T-cell (primary cell): ENCODE measurements around the gene MAPRE2. TPM values are rescaled to one million over a fixed set of nuclear protein-coding genes. Genes with fewer than 3 reads are reported as not detected.
A peak's percentile ranks its signal among the peaks of the same experiment; 100 is the strongest.

Experiments
- ATAC-seq, 4 experiments: fragments of 200-7000 bp in 3 of 4; fragments of 150-1000 bp in 1 of 4; cut with Tn5 transposase; replicated peaks in 1 of 4; 1 replicate in 3 of 4; 2 replicates in 1 of 4; pipeline ENCODE4 v1.10.0; 2021; ENCODE audit warnings: moderate library complexity in 3 of 4, mild to moderate bottlenecking in 2 of 4, moderate number of reproducible peaks in 1 of 4
- CTCF ChIA-PET, 2 donors: fragments of 300-600 bp; sonication (Branson Sonifier 250); formaldehyde crosslinking; loops; one replicate each; lab custom pipeline; 2022; ENCODE audit warnings: antibody characterized with exemption in 2 of 2; lab: Charles Lee
- POLR2A ChIA-PET, 2 donors: fragments of 300-600 bp; sonication (Branson Sonifier 250); formaldehyde crosslinking; loops; one replicate each; lab custom pipeline; 2022; ENCODE audit warnings: antibody characterized with exemption in 2 of 2; lab: Charles Lee
- DNase-seq, 35 experiments: peaks; one replicate each; pipeline versions ENCODE4 v3.0.0 to v3.0.0-alpha.2; 2013 to 2023
- H3K27ac ChIP-seq: one replicate; pipeline ENCODE4 v1.5.1; 2013; ENCODE audit warnings: low read length
- H3K27me3 ChIP-seq, 2 experiments: replicated peaks in 1 of 2; 1 replicate in 1 of 2; 2 replicates in 1 of 2; pipeline versions ENCODE4 v1.6.1 to v1.7.0; 2013; ENCODE audit warnings: low read length in 1 of 2, mixed read lengths in 1 of 2; ENCODE audit not compliant: control insufficient read depth in 2 of 2, insufficient read depth in 2 of 2; ENCODE audit errors: extremely low read depth in 1 of 2
- H3K36me3 ChIP-seq, 2 donors: 1 replicate in 1 of 2; 2 replicates in 1 of 2; pipeline versions ENCODE4 v1.6.1 to v1.7.0; 2013; ENCODE audit warnings: low read length in 1 of 2; ENCODE audit not compliant: control insufficient read depth in 2 of 2, insufficient read depth in 1 of 2; ENCODE audit errors: extremely low read depth in 1 of 2
- H3K4me1 ChIP-seq, 2 experiments: 1 replicate in 1 of 2; 2 replicates in 1 of 2; pipeline versions ENCODE4 v1.6.1 to v1.7.0; 2013; ENCODE audit warnings: low read length in 2 of 2, mixed read lengths in 1 of 2; ENCODE audit not compliant: insufficient read depth in 2 of 2, control insufficient read depth in 1 of 2; ENCODE audit errors: extremely low read depth in 1 of 2
- H3K4me3 ChIP-seq, 2 donors: 1 replicate in 1 of 2; 2 replicates in 1 of 2; pipeline versions ENCODE4 v1.5.1 to v1.7.0; 2013; ENCODE audit warnings: mild to moderate bottlenecking in 2 of 2, low read length in 1 of 2, moderate library complexity in 1 of 2; ENCODE audit not compliant: control insufficient read depth in 1 of 2; ENCODE audit errors: extremely low read depth in 1 of 2
- H3K9me3 ChIP-seq: 2 replicates; pipeline ENCODE4 v1.7.0; 2013
- H3K27ac Mint-ChIP-seq, 2 donors: one replicate each; pipeline ENCODE4 v1.8.0; 2020 to 2021; ENCODE audit warnings: mild to moderate bottlenecking in 2 of 2, mixed read lengths in 2 of 2
- H3K27me3 Mint-ChIP-seq, 2 donors: one replicate each; pipeline ENCODE4 v1.8.0; 2021 to 2022; ENCODE audit warnings: mixed read lengths in 2 of 2
- H3K36me3 Mint-ChIP-seq: one replicate; pipeline ENCODE4 v1.8.0; 2021; ENCODE audit warnings: mixed read lengths
- H3K4me1 Mint-ChIP-seq, 3 donors: one replicate each; pipeline ENCODE4 v1.8.0; 2020 to 2022; ENCODE audit warnings: mixed read lengths in 3 of 3, mild to moderate bottlenecking in 1 of 3
- H3K4me3 Mint-ChIP-seq, 3 donors: one replicate each; pipeline ENCODE4 v1.8.0; 2020 to 2022; ENCODE audit warnings: mild to moderate bottlenecking in 3 of 3, mixed read lengths in 3 of 3, moderate library complexity in 3 of 3
- H3K9me3 Mint-ChIP-seq, 3 donors: one replicate each; pipeline ENCODE4 v1.8.0; 2020 to 2022; ENCODE audit warnings: mixed read lengths in 3 of 3
- WGBS: methylation state at CpG from one replicate; pipeline ENCODE4 v1.1.5; 2013; ENCODE audit warnings: missing lambda C conversion rate; ENCODE audit not compliant: insufficient coverage; 5-methylcytosine and 5-hydroxymethylcytosine counted together
- total RNA-seq, 35 experiments: library from RNA in 6 of 35; stranded (reverse) in 6 of 35; fragments of 120-200 nt in 1 of 35; gene quantifications; one replicate each; pipeline versions ENCODE4 v1.2.1 to v1.2.4 and lab custom pipeline; 2013 to 2026

MAPRE2 gene
- total RNA-seq, 5 donors from 2014 or later (not counting 1 experiment from before 2014, with no cell fraction given) = 45.6 to 96.7 (median 53.9) TPM

DNA sequence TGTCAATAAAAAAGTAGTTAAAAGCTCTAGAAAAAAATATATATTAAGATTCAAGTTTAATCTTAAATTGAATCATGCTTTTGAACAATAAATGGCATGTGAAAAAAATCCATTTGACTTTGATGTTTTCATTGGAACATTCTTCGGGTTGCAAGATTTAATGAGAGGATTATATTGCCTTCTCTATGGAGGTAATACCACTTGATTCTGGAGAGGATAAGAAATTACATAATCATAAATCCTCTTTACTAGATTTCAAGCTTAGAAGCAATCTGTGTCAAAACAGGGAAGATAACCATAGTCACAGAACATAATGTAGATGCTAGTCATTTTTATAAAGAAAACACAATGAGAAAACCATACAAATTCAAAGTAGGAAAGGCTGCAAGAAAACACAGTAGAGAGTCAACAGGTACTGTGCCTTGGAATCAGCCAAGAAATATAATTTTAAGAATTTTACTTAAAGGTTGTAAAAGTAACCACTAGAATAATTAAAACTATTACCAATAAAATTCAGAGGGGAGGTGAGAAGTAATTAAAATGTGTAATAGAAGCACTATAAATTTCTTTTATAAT lies 18.7 kb upstream of the MAPRE2 start:
- Histone ChIP-seq H3K27me3 (no peaks in the 10 kb centered on the region), H3K9me3 (no peaks in the 10 kb centered on the region), H3K4me3 (no peak overlapping the region), H3K36me3 (no peaks in the 10 kb centered on the region), H3K27ac (no peak overlapping the region), H3K4me1 (peaks cover 4 to 5% of the 10 kb centered on the region in 2 experiments)
- Mint-ChIP-seq H3K9me3 (no peaks in the 10 kb centered on the region), H3K4me3 (no peak overlapping the region), H3K27me3 (peaks cover 0 to 3% of the 10 kb centered on the region in 2 donors), H3K36me3 (no peaks in the 10 kb centered on the region), H3K4me1 (peaks cover 13 to 19% (median 16%) of the 10 kb centered on the region in 3 donors), H3K27ac (no peak overlapping the region)
- ChIA-PET CTCF (interaction anchor here in 1 of 2 donors (1.5 kb wide), 1 partner anchor 20 kb away, joined by 4 read pairs; no protein-coding TSS in a partner anchor), POLR2A (interaction anchor here in 1 of 2 donors (1.0 kb wide), 1 partner anchor 76 kb away, joined by 3 read pairs; no protein-coding TSS in a partner anchor)
- WGBS = no CpG with 5 or more reads among the region's 1 CpG
- DNase-seq (no peak), ATAC-seq (no peak)

DNA sequence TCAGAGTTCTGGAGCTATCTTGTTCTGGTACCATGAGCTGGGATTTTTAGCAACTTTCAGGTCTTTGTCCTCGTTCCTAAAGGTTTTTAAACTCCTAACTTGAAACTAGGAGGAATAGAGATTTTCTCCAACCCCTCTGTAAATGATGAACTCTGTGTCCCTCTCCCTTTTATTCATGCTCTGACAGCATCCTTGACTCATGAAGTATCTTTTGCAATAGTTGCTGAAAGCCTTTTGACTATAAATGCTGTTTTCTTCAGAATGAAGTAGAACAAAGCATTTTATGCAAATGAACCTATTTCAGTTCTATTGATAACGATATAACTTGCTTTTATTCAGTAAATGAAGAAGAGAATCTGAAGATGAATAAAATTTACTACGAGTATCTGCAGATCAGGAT lies 17.0 kb upstream of the MAPRE2 start:
- Histone ChIP-seq H3K27me3 (no peaks in the 10 kb centered on the region), H3K27ac (no peak overlapping the region), H3K36me3 (no peaks in the 10 kb centered on the region), H3K4me3 (no peak overlapping the region), H3K4me1 (peaks cover 6 to 12% of the 10 kb centered on the region in 2 experiments), H3K9me3 (no peaks in the 10 kb centered on the region)
- CTCF ChIA-PET = interaction anchor here (0.6 to 8.0 kb wide), 4 partner anchors 15 to 1798 kb away, joined by 3 to 152 read pairs (median 59); partner anchors contain the start of gene MAPRE2 (in 1 of the 2)
- Mint-ChIP-seq H3K27me3 (no peaks in the 10 kb centered on the region), H3K36me3 (no peaks in the 10 kb centered on the region), H3K27ac (no peak overlapping the region), H3K4me3 (no peak overlapping the region), H3K4me1 (peaks cover 25 to 30% (median 28%) of the 10 kb centered on the region in 3 donors), H3K9me3 (no peaks in the 10 kb centered on the region)
- DNase-seq (no peak), ATAC-seq (no peak)
- POLR2A ChIA-PET = interaction anchor here in 1 of 2 donors (8.9 kb wide), 1 partner anchor 16 kb away, joined by 161 read pairs; the partner anchor contains the start of gene MAPRE2
- WGBS = no CpG with 5 or more reads among the region's 3 CpGs

DNA sequence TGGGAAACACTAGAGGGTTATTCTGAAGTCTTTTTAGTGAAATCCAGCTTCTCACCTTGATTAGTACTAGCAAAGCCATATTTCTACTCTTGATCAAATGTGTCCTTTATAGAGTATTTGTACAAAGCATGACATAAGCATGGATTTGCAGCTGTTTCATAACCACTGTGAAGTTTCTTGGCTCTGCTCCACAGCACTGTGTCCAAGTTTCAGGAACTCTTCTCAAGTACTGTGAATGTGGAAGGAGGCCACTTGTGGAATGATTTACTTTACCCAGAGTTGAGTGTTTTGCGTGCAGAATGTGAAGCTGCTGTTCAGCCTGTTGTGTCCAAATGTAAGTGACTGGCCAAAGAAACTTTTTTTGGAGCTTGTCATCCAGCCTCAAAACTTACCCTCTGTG lies 16.2 kb upstream of the MAPRE2 start:
- DNase-seq (no peak), ATAC-seq (no peak)
- ChIA-PET CTCF (interaction anchor here (0.6 to 8.0 kb wide), 13 partner anchors 14 to 1798 kb away, joined by 3 to 152 read pairs (median 6); partner anchors contain the start of gene MAPRE2 (in 1 of the 2)), POLR2A (interaction anchor here in 1 of 2 donors (0.6 to 8.9 kb wide), 2 partner anchors 16 to 118 kb away, joined by 17 to 161 read pairs; partner anchors contain the start of gene MAPRE2)
- H3K9me3 ChIP-seq = no peaks in the 10 kb centered on the region
- no peaks in the 10 kb centered on the region for H3K27me3 Mint-ChIP-seq
- H3K4me1 ChIP-seq = peaks cover 11 to 17% of the 10 kb centered on the region in 2 experiments
- no peaks in the 10 kb centered on the region for H3K27me3 ChIP-seq
- H3K27ac Mint-ChIP-seq = peak overlapping the region in 1 of 2 donors; percentile 11
- H3K9me3 Mint-ChIP-seq = no peaks in the 10 kb centered on the region
- H3K36me3 Mint-ChIP-seq = no peaks in the 10 kb centered on the region
- WGBS = no CpG with 5 or more reads among the region's 1 CpG
- H3K4me1 Mint-ChIP-seq = peaks cover 33 to 37% (median 36%) of the 10 kb centered on the region in 3 donors
- no peak overlapping the region for H3K4me3 ChIP-seq
- no peaks in the 10 kb centered on the region for H3K36me3 ChIP-seq
- H3K4me3 Mint-ChIP-seq = no peak overlapping the region
- H3K27ac ChIP-seq = no peak overlapping the region

DNA sequence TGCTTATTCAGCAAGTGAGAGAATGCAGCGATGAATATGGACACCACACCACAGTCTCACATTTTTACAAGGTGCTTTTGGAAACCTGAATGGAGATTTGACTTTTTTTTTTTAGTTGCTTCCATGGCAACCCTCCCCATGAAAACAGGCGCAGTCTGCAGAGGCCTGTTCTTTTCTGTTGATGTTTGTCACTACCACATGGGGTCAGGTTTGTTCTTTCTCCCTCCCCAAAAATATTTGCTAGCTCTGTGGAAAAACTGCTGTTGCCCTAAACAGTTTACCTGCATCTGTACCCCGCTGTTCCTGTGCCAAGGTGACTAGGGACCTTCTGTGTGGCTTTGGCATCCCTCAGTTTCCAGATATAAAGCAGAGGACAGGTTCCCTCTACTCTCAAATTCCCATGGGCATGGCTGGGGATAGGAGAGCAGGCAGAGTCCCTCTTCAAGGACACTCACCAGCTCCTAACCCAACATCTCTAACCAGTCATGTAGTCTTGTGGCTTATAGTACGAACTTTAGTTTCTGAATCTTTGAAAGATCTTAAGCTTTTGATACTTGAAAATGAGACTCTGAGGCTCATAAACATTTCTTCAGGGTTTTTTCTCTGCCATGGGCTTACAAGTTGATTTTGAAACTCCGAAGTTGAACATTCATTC lies 14.7 kb upstream of the MAPRE2 start:
- peaks cover 21 to 31% of the 10 kb centered on the region in 2 experiments for H3K4me1 ChIP-seq
- 78% methylated on average over 1 of the region's 5 CpGs for WGBS
- no peak overlapping the region for H3K4me3 ChIP-seq
- peak overlapping the region; percentile 68 to 89 for H3K27ac Mint-ChIP-seq
- no peaks in the 10 kb centered on the region for H3K9me3 ChIP-seq
- no peaks in the 10 kb centered on the region for H3K27me3 Mint-ChIP-seq
- no peaks in the 10 kb centered on the region for H3K36me3 Mint-ChIP-seq
- H3K4me3 Mint-ChIP-seq = peak overlapping the region in 1 of 3 donors; percentile 56
- H3K36me3 ChIP-seq = no peaks in the 10 kb centered on the region
- no peaks in the 10 kb centered on the region for H3K27me3 ChIP-seq
- H3K27ac ChIP-seq = peak overlapping the region; percentile 46
- CTCF ChIA-PET = interaction anchor here (0.5 to 8.0 kb wide), 28 partner anchors 9 to 360 kb away, joined by 3 to 152 read pairs (median 5); partner anchors contain the start of gene MAPRE2 (in 2 of the 2)
- H3K4me1 Mint-ChIP-seq = peaks cover 48 to 53% (median 51%) of the 10 kb centered on the region in 3 donors
- POLR2A ChIA-PET = interaction anchor here (0.6 to 8.9 kb wide), 7 partner anchors 14 to 305 kb away, joined by 3 to 161 read pairs (median 4); partner anchors contain the start of gene MAPRE2 (in 2 of the 2)
- ATAC-seq (peak; percentile 47 to 71 (median 56)), DNase-seq (peak in 20 of 35 experiments; percentile 10 to 74 (median 24))
- no peaks in the 10 kb centered on the region for H3K9me3 Mint-ChIP-seq

DNA sequence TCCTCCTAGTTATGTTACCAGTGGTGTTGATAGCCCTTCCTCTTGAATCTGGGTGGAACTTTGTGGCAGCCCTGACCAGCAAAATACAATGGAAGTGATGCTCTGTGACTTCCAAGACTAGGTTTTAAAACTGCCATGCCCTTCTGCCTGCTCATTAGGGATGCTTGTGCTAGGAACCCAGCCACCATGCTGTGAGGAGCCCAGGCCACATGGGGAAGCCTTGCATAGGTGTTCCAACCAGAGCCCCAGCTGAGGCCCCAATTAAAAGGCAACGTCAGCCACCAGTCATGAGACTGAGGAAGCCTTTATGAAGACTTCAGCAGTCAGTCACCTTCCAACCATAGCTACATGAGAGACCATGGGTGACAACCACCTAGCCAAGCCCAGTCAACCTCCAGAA lies 14.0 kb upstream of the MAPRE2 start:
- H3K4me1 Mint-ChIP-seq = peaks cover 55 to 60% (median 58%) of the 10 kb centered on the region in 3 donors
- no CpG with 5 or more reads among the region's 1 CpG for WGBS

More for the DNA sequence above, 14.0 kb upstream of the MAPRE2 start:
- Mint-ChIP-seq H3K27ac (peak overlapping the region; percentile 68 to 89), H3K9me3 (no peaks in the 10 kb centered on the region), H3K27me3 (no peaks in the 10 kb centered on the region), H3K36me3 (no peaks in the 10 kb centered on the region), H3K4me3 (peak overlapping the region in 2 of 3 donors; percentile 23 to 56)
- CTCF ChIA-PET = interaction anchor here (0.9 to 8.0 kb wide), 14 partner anchors 12 to 328 kb away, joined by 3 to 152 read pairs (median 5); partner anchors contain the start of gene MAPRE2 (in 2 of the 2)
- POLR2A ChIA-PET = interaction anchor here (1.2 to 8.9 kb wide), 3 partner anchors 13 to 34 kb away, joined by 3 to 161 read pairs (median 47); partner anchors contain the start of gene MAPRE2 (in 2 of the 2)
- Histone ChIP-seq H3K27ac (peak overlapping the region; percentile 46), H3K4me1 (peaks cover 26 to 37% of the 10 kb centered on the region in 2 experiments), H3K36me3 (no peaks in the 10 kb centered on the region), H3K4me3 (no peak overlapping the region), H3K27me3 (no peaks in the 10 kb centered on the region), H3K9me3 (no peaks in the 10 kb centered on the region)
- ATAC-seq = peak in 1 of 4 experiments; percentile 20
- peak in 15 of 35 experiments; percentile 6 to 37 (median 24) for DNase-seq
